Gastroesophageal sphincter (tissue), 3 donors: Measurements from ENCODE around the gene ID1.

Experiments
- POLR2A ChIP-seq, 2 donors: fragments of 450-650 bp; IDR thresholded peaks; one replicate each; pipeline ENCODE4 v1.6.1; 2017; ENCODE audit warnings: antibody characterized with exemption in 2 of 2, mild to moderate bottlenecking in 2 of 2, moderate library complexity in 1 of 2
- TF ChIP-seq, protein P1 (sequence below), 4 experiments: fragments of 200-600 bp in 2 of 4; fragments of 450-650 bp in 2 of 4; sonication (generic) in 1 of 4; IDR thresholded peaks; one replicate each; pipeline ENCODE4 v1.5.1; 2017 to 2019; ENCODE audit warnings: antibody characterized with exemption in 4 of 4, mild to moderate bottlenecking in 2 of 4, moderate library complexity in 2 of 4

DNA sequence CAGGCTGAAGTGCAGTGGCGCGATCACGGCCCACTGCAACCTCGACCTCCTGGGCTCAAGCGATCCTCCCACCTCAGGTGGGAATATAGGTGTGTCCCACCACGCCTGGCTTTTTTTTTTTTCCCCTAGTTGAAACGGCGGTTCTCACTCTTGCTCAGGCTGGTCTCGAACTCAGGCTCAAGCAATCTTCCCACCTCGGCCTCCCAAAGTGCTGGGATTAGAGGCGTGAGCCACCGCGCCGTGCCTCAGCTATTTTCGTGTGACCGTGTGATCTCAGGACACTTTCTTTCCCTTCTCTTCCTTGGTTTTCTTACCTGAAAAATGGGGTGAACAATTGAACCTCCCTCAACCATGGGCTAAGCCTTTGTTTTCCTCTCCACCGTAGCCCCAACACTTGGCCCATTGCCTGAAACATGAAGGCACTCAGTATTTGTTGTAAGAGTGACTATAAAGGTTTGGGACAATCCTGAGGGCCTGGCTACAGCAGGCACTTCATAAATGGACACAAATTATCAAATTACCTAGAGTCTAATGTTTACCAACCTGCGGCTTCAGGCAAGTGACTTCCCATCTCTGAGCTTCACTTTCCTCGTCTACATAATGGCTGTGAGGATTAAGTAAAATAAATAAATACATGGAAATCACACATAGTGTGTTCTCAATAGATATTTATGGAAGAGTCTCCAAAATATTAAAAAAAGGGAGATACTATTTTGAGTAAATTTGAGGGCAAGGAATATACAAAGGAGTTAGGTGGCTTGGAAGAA, 31.4 kb upstream of the ID1 start:
- TF ChIP-seq POLR2A (IDR thresholded peaks at IDR 0.05), result no peak
- TF ChIP-seq, protein P1, sequence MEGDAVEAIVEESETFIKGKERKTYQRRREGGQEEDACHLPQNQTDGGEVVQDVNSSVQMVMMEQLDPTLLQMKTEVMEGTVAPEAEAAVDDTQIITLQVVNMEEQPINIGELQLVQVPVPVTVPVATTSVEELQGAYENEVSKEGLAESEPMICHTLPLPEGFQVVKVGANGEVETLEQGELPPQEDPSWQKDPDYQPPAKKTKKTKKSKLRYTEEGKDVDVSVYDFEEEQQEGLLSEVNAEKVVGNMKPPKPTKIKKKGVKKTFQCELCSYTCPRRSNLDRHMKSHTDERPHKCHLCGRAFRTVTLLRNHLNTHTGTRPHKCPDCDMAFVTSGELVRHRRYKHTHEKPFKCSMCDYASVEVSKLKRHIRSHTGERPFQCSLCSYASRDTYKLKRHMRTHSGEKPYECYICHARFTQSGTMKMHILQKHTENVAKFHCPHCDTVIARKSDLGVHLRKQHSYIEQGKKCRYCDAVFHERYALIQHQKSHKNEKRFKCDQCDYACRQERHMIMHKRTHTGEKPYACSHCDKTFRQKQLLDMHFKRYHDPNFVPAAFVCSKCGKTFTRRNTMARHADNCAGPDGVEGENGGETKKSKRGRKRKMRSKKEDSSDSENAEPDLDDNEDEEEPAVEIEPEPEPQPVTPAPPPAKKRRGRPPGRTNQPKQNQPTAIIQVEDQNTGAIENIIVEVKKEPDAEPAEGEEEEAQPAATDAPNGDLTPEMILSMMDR (IDR thresholded peaks at IDR 0.05), result no peak
